A673 (cell line): Measurements from ENCODE around the gene CDC42BPB.

Experiments used
- EZH2 ChIP-seq: fragments of 200-600 bp; sonication (generic); IDR thresholded peaks from 2 replicates; pipeline ENCODE4 v1.6.1; 2017; ENCODE audit warnings: borderline replicate concordance, low read depth, mild to moderate bottlenecking, mixed read lengths, antibody characterized with exemption, low read length; ENCODE audit not compliant: poor library complexity, severe bottlenecking
- TF ChIP-seq, protein P1 (sequence below): fragments of 300-800, 200-600 bp; sonication (generic); conservative IDR thresholded peaks from 2 replicates; pipeline ENCODE4 v1.5.1; 2017; ENCODE audit warnings: low read depth, mild to moderate bottlenecking, antibody characterized with exemption, low read length, moderate library complexity, mixed read lengths

GRCh38 chr14:102883554-102883953 is 173.8 kb downstream of the CDC42BPB start:
- TF ChIP-seq, protein P1, sequence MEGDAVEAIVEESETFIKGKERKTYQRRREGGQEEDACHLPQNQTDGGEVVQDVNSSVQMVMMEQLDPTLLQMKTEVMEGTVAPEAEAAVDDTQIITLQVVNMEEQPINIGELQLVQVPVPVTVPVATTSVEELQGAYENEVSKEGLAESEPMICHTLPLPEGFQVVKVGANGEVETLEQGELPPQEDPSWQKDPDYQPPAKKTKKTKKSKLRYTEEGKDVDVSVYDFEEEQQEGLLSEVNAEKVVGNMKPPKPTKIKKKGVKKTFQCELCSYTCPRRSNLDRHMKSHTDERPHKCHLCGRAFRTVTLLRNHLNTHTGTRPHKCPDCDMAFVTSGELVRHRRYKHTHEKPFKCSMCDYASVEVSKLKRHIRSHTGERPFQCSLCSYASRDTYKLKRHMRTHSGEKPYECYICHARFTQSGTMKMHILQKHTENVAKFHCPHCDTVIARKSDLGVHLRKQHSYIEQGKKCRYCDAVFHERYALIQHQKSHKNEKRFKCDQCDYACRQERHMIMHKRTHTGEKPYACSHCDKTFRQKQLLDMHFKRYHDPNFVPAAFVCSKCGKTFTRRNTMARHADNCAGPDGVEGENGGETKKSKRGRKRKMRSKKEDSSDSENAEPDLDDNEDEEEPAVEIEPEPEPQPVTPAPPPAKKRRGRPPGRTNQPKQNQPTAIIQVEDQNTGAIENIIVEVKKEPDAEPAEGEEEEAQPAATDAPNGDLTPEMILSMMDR, result no peak
- TF ChIP-seq EZH2, result no peak
